Neural crest cell (in vitro differentiated cells): Measurements from ENCODE around the gene SLC25A44. TPM values are rescaled to one million over a fixed set of nuclear protein-coding genes. Genes with fewer than 3 reads are reported as not detected.
A peak's percentile ranks its signal among the peaks of the same experiment; 100 is the strongest.

Experiments used
- DNase-seq: peaks from one replicate; pipeline ENCODE4 v3.0.0; 2021; ENCODE audit warnings: low read depth, mixed read lengths, low spot score
- H3K27ac Mint-ChIP-seq: one replicate; pipeline ENCODE4 v1.8.0; 2021; ENCODE audit warnings: mild to moderate bottlenecking, mixed read lengths; ENCODE audit not compliant: unreplicated experiment
- H3K27me3 Mint-ChIP-seq: 2 replicates; pipeline ENCODE4 v1.8.0; 2021; ENCODE audit warnings: low read depth, mild to moderate bottlenecking, mixed read lengths
- H3K36me3 Mint-ChIP-seq: 2 replicates; pipeline ENCODE4 v1.8.0; 2021; ENCODE audit warnings: low read depth, mild to moderate bottlenecking, mixed read lengths
- H3K4me1 Mint-ChIP-seq: 2 replicates; pipeline ENCODE4 v1.8.0; 2021; ENCODE audit warnings: mixed read lengths
- H3K4me3 Mint-ChIP-seq: one replicate; pipeline ENCODE4 v1.8.0; 2021; ENCODE audit warnings: mild to moderate bottlenecking, mixed read lengths
- H3K9me3 Mint-ChIP-seq: 2 replicates; pipeline ENCODE4 v1.8.0; 2021; ENCODE audit warnings: mixed read lengths
- total RNA-seq: library from RNA; stranded (reverse); gene quantifications from 2 replicates; pipeline ENCODE4 v1.2.1, GENCODE V29; 2021
- TF ChIP-seq, protein P1 (sequence below): fragments of 200-600 bp; sonication (generic); conservative IDR thresholded peaks from 2 replicates; pipeline ENCODE4 v1.5.0; 2021; ENCODE audit warnings: antibody characterized with exemption, mild to moderate bottlenecking

Gene SLC25A44
- total RNA-seq, 1 donor from 2014 or later: 22.7 TPM

GRCh38 chr1:156194300-156194652, 372 bp downstream of the SLC25A44 start:
- H3K4me1 Mint-ChIP-seq: peaks cover 19% of the 10 kb centered on the region
- no peak for DNase-seq
- H3K27me3 Mint-ChIP-seq: no peaks in the 10 kb centered on the region
- H3K27ac Mint-ChIP-seq: peak overlapping the region; percentile 96
- peak overlapping the region; percentile 98 for H3K4me3 Mint-ChIP-seq
- peaks cover 5% of the 10 kb centered on the region for H3K36me3 Mint-ChIP-seq
- peaks cover 3% of the 10 kb centered on the region for H3K9me3 Mint-ChIP-seq
- TF ChIP-seq, protein P1, sequence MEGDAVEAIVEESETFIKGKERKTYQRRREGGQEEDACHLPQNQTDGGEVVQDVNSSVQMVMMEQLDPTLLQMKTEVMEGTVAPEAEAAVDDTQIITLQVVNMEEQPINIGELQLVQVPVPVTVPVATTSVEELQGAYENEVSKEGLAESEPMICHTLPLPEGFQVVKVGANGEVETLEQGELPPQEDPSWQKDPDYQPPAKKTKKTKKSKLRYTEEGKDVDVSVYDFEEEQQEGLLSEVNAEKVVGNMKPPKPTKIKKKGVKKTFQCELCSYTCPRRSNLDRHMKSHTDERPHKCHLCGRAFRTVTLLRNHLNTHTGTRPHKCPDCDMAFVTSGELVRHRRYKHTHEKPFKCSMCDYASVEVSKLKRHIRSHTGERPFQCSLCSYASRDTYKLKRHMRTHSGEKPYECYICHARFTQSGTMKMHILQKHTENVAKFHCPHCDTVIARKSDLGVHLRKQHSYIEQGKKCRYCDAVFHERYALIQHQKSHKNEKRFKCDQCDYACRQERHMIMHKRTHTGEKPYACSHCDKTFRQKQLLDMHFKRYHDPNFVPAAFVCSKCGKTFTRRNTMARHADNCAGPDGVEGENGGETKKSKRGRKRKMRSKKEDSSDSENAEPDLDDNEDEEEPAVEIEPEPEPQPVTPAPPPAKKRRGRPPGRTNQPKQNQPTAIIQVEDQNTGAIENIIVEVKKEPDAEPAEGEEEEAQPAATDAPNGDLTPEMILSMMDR: no peak

GRCh38 chr1:156195853-156196252, 1.9 kb downstream of the SLC25A44 start:
- no peak for DNase-seq
- no peaks in the 10 kb centered on the region for H3K9me3 Mint-ChIP-seq
- peak overlapping the region; percentile 60 for H3K4me3 Mint-ChIP-seq
- TF ChIP-seq, protein P1: no peak
- no peak overlapping the region for H3K27ac Mint-ChIP-seq
- H3K4me1 Mint-ChIP-seq: peaks cover 19% of the 10 kb centered on the region
- peaks cover 9% of the 10 kb centered on the region for H3K36me3 Mint-ChIP-seq
- H3K27me3 Mint-ChIP-seq: no peaks in the 10 kb centered on the region

DNA sequence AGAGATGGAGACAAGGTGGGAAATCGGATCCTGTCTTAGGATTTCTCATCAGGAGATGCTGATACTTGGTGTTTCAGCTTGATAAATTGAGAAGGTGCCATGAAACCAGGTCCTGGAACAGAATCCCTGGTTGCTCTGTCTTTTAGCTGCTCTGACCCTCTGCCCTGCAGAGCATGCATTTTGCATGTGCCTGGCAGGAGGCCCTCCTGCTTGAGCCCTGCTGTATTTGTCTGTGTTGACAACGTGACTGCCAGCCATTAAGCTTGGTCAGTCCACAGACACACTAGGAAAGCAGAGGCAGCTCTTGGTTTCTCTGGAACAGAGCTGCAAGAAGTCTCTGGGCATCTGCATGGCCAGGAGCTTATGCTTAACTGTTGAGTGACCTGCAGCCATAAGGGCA, 2.5 kb downstream of the SLC25A44 start:
- peaks cover 9% of the 10 kb centered on the region for H3K36me3 Mint-ChIP-seq
- TF ChIP-seq, protein P1: no peak
- H3K27me3 Mint-ChIP-seq: no peaks in the 10 kb centered on the region
- H3K4me3 Mint-ChIP-seq: no peak overlapping the region
- no peak for DNase-seq
- H3K27ac Mint-ChIP-seq: no peak overlapping the region
- no peaks in the 10 kb centered on the region for H3K9me3 Mint-ChIP-seq
- H3K4me1 Mint-ChIP-seq: peaks cover 19% of the 10 kb centered on the region

- no peaks in the 10 kb centered on the region for H3K9me3 Mint-ChIP-seq
- H3K27ac Mint-ChIP-seq: no peak overlapping the region
- peaks cover 13% of the 10 kb centered on the region for H3K4me1 Mint-ChIP-seq
- H3K36me3 Mint-ChIP-seq: peaks cover 6% of the 10 kb centered on the region
- TF ChIP-seq, protein P1: no peak
- DNase-seq: no peak
- H3K27me3 Mint-ChIP-seq: no peaks in the 10 kb centered on the region
- H3K4me3 Mint-ChIP-seq: peak overlapping the region; percentile 57
Observed at GRCh38 chr1:156198831-156199349, 5.0 kb downstream of the SLC25A44 start.

GRCh38 chr1:156200044-156200443, 6.1 kb downstream of the SLC25A44 start:
- Mint-ChIP-seq H3K36me3 (peaks cover 5% of the 10 kb centered on the region), H3K4me1 (peaks cover 5% of the 10 kb centered on the region), H3K4me3 (no peak overlapping the region), H3K9me3 (no peaks in the 10 kb centered on the region), H3K27ac (no peak overlapping the region), H3K27me3 (no peaks in the 10 kb centered on the region)
- TF ChIP-seq, protein P1: no peak
- no peak for DNase-seq
